Measurements from ENCODE around the gene SLC6A8. TPM values are rescaled to one million over a fixed set of nuclear protein-coding genes. Genes with fewer than 3 reads are reported as not detected.

SLC6A8 gene
- total and polyA plus RNA-seq, 2 of the 4 experiments (the other 2 are of a cell fraction) = 7.2 to 25.5 TPM

- 91% methylated on average over 17 of the region's 27 CpGs; no CpG with 5 or more reads in 1 of the 2 experiments for WGBS, 2 experiments (ENCODE audit: extremely low coverage in 2 of 2, insufficient read length in 1 of 2)
- Histone ChIP-seq H2BK120ac (ENCODE audit: low read depth, low read length) (no peak overlapping the region), H3K56ac (ENCODE audit: extremely low read depth, insufficient read depth, low read length) (no peak overlapping the region), H4K91ac (ENCODE audit: insufficient read depth, low read depth, low read length) (no peak overlapping the region), H2BK15ac (ENCODE audit: low read depth, low read length) (no peak overlapping the region), H3K9me1 (ENCODE audit: insufficient read depth, low read length) (no peaks in the 10 kb centered on the region; the same call in 1 of the 2 replicates), H3K27me3 (ENCODE audit: control insufficient read depth, insufficient read depth, low read length) (peaks cover 20% of the 10 kb centered on the region), H3K9me3 (ENCODE audit: control insufficient read depth, insufficient read depth, low read length) (peaks cover 4% of the 10 kb centered on the region; the same call in 1 of the 2 replicates), H2AK9ac (replicated peaks; ENCODE audit: low read depth, low read length, poor library complexity) (no peak overlapping the region), H3K36me3 (ENCODE audit: control insufficient read depth, insufficient read depth, low read length) (no peaks in the 10 kb centered on the region), H2BK5ac (ENCODE audit: low read depth, low read length, poor library complexity, severe bottlenecking) (no peak overlapping the region), H3K18ac (ENCODE audit: low read depth, low read length) (no peak overlapping the region), H4K8ac (ENCODE audit: low read depth in 2 of 2, low read length in 2 of 2) (no peak overlapping the region), H4K5ac (ENCODE audit: low read depth, low read length) (no peak overlapping the region), H3K4me3 (ENCODE audit: insufficient read depth, low read depth, low read length) (no peak overlapping the region), H2BK20ac (ENCODE audit: low read depth, low read length) (no peak overlapping the region), H3K27ac (ENCODE audit: insufficient read depth, low read length) (no peak overlapping the region), H3K79me1 (ENCODE audit: low read depth in 1 of 2, low read length in 2 of 2) (no peaks in the 10 kb centered on the region), H3K14ac (replicated peaks; ENCODE audit: low read depth, low read length) (no peak overlapping the region), H3K23ac (ENCODE audit: low read depth, low read length) (no peak overlapping the region), H2AFZ (replicated peaks; ENCODE audit: low read length, poor library complexity) (peak overlapping the region; percentile 51), H3K4ac (ENCODE audit: low read depth, low read length) (no peak overlapping the region), H2AK5ac (ENCODE audit: low read depth, low read length) (no peak overlapping the region), H3K4me2 (ENCODE audit: low read depth, low read length) (no peak overlapping the region), H4K20me1 (ENCODE audit: insufficient read depth, low read length) (no peaks in the 10 kb centered on the region; the same call in 1 of the 2 replicates), H3K9ac (ENCODE audit: low read depth, low read length) (no peak overlapping the region), H3K4me1 (ENCODE audit: control insufficient read depth, insufficient read depth, low read length) (no peaks in the 10 kb centered on the region)
- in situ Hi-C loops (cut with MboI; ENCODE audit: low sequenced_read_pairs) = loop anchor here (25.0 kb wide), 1 partner anchor 710 kb away; no protein-coding TSS in a partner anchor
- TF ChIP-seq MAZ (IDR thresholded peaks at IDR 0.05; ENCODE audit: borderline replicate concordance, low read depth, low read length) = no peak
- TF ChIP-seq MAFK (IDR thresholded peaks at IDR 0.05; ENCODE audit: low read depth, low read length) = no peak
- TF ChIP-seq MXI1 (IDR thresholded peaks at IDR 0.05; ENCODE audit: borderline replicate concordance, low read depth, low read length) = no peak
- DNase-seq = no peak
- dilution Hi-C loops (cut with HindIII; ENCODE audit: low sequenced_read_pairs, unreplicated experiment) = no loop called here
- CTCF ChIA-PET = no interaction called here
- no peak for ATAC-seq (ENCODE audit: low read depth)
- intact Hi-C loops (cut with micrococcal nuclease) = no loop called here
- BruUV-seq (replicated peaks) = no TSS peak
- POLR2A ChIA-PET (ENCODE audit: unreplicated experiment) = no interaction called here
Measured at GRCh38 chrX:153671589-153672530, 15.9 kb upstream of the SLC6A8 start.
